GM18507 (cell line): ENCODE data around the gene SIM2.

Experiments used
- DNase-seq: peaks from one replicate; pipeline ENCODE4 v3.0.0; 2011; ENCODE audit warnings: low read depth; ENCODE audit not compliant: insufficient read length; ENCODE audit errors: extremely low spot score
- FAIRE-seq: peaks from 2 replicates; lab custom pipeline; 2011; peaks lifted over from hg19 to GRCh38; lab: Jason Lieb, UNC

The SIM2 gene

DNA sequence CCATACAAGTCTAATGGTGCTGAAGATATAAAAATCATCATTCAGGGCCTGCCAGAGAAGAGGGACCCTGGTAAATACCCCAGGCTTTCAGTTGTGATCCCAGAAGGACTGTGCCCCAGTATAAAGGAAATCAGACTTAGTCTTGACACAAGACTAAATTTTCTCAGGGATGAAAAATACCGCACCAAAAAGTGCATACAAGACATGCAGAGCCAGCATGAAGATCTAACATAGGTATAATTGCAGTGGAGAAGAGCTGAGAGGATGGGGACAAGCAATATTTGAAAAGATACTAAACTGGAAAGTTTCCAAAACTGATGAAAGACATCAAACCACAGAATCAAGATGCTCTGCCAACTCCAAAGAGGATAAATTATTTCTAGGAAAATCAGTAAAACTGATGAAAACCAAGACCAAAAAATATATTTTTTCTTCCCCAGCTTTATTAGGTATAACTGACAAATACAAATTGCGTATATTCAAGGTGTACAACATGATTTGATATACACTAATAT, 17.7 kb upstream of the SIM2 start:
- no peak for DNase-seq
- no peak for FAIRE-seq

DNA sequence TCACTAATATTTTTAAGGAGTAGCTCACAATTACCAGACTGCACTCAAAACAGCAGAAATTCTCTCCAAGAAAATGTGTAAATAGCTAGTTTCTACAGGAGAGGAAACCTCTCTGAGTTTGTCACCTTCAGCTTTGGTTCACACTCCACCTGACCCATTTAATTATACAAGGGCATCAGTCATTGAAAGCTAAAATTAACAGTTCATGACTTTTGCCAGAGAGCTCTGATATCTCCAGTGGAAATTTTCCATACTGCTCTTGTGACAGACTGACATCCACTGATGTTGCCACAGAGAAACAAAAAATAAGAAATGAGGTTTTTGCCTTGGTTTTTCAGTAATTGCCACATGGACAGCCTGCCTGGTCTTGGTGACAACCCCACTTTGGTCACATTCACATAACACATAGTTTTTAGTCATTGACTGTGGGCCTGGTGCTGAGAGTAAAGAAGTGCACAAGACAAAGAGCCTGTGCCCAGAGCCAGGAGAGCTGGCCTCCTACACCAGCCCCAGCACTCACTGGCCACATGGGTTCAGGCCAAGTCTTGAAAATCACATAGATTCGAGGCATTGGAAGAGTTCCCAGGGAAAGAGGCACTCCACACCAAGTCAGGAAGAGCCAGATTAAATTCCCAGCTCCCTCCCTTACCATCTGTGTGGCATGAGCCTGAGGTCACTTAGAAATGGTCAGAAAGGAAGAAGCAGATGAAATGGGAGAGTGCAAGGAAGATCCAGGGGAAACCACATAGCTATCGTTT, 13.8 kb upstream of the SIM2 start:
- DNase-seq (no peak), FAIRE-seq (no peak)

DNA sequence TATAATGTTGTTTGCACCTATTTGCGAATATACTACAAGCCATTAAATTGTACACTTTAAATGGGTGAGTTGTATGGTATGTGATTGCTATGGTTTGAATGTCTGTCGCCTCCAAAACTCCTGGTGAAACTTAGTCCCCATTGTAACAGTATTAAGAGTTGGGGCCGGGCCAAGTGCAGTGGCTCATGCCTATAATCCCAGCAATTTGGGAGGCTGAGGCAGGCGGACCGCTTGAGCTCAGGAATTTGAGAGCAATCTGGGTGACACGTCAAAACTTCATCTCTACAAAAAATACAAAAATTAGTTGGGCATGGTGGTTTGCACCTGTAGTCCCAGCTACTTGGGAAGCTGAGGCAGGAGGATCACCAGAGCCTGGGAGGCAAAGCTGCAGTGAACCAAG, 12.0 kb upstream of the SIM2 start:
- DNase-seq: no peak
- no peak for FAIRE-seq

DNA sequence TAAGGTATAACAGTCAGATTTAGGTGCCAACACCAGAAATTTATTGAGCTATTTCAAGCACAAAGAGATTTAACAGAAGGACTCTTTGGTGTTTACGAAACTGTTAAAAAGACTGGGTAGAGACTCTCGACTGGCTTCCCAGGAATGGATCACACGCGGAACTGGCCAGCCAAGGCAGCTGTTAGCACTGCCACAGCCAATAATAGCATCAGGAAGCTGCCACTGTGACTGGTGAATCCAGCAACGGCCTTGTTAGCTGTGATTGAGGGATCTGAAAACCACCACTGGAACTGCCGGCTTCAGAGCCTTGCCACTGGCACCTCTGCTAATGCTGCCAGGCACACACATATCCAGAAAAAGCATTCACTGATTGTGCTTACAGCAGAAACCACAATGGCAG, 10.6 kb upstream of the SIM2 start:
- no peak for DNase-seq
- FAIRE-seq: no peak

DNA sequence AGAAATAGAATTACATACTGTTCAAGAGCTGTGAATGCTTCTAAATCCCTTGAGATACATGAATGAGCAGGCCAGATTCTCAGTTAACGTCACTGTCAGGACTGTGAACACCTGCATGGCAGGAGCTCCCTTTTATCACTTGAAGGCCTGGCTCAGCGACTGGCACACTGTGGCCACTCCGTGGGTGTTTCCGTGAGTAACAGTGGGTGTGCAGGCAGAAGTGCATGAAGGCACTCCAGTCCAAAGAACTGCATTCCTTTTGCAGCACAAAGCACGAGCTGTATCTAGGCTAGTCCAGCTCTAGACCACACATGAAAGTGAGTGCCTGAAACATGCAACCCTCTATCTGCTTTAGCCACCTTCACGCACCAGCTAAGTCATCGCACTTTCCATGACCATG, 9.6 kb upstream of the SIM2 start:
- DNase-seq (no peak), FAIRE-seq (peak; percentile 5)

DNA sequence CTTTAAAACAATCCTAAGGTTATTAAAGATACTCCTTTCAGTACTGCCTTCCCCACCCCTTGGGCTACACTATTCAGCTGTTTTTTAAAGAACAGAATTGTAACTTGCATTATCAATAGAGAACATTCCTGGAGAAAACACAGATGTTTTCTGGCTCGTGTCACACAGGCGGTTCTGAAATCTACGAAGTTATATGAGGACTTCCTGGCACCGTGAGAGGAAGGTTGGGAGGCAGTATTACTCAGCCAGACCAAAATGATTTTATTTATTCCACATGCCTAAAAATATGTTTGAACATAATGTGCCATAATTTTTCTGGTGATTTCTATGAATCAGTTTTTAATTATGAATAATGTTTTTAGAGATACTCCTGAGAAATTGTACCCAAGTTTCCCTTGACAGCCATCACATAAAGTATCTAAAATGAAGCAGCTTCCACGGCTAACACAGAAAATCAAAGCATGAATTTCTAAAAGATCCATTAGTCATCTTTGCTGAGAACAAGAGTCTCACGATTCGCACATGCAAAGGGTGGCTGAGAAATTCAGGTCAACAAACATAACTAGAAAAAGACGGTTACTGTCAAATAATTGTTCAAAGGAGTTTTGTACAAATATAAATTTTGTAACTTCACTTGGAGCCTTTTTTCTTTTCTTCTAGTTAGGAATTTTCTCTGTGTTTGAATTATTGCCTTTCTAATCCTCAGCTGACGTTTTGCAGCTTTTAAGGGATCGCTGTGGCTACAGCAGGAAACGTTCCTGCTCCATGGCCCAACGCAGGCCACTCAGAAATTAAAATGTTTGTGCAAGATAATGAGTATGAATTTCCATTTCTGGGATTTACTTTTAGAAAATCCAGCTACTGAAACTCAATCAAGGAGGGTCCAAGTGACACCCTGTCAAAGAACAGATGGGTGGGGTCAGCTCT, 8.0 kb upstream of the SIM2 start:
- DNase-seq (no peak), FAIRE-seq (no peak)

DNA sequence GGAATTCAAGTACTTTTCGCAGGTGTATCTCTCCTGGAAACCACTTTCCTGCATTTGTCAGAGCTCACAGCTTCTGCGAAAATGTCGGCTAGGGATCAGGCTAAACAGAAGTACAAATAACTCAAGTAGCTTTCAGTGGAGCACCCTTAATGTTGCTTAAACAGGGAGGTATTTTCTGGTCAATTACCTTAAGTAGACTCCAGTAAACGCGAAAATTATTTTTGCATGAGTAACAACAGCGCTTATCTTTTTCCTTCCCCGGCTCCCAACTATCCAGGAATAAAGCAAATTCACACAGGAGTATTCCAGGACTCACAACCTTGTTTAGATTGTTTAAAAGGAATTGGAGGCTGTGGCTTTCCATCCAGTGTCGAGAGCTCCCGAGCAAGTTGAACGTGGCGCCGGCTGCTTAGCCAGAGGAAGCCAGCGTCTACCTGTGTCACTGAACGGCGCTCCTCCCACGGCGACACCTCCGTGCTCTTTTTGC, 7.3 kb upstream of the SIM2 start:
- FAIRE-seq (no peak), DNase-seq (no peak)

DNA sequence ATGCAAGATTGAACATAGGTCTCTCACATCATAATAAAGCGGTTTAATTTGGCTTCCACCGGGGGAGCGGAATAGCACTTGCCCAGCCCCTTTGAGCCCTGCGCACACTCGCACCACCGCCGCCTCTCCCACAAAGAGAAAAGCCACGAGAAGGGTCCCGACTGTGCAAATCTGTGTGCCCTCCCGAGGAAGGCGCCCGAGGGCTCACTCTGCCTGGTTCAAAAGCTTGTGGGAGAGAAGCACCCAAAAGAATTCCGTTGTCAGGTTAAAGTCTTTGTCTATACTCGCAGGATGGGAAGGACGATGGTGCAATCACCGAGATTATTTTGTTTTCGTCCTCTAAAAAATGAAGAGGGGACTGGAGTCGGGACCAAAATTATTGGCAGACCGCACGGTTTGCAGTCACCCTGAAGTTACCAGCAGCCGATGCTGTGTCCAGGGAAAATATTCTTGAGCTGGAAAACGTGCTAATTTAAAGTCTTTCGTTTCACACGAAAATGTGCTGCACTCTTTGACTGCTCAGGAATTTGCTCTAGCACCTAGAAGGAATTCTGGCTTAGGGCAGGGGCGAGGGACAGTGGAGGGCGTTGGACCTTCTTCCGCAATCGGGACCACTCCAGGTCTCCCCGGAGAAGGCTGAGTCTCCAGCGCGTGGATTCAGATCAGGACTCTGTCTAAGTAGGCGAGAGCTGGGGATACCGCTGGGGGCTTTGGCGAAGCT, 6.6 kb upstream of the SIM2 start:
- FAIRE-seq (no peak), DNase-seq (no peak)

DNA sequence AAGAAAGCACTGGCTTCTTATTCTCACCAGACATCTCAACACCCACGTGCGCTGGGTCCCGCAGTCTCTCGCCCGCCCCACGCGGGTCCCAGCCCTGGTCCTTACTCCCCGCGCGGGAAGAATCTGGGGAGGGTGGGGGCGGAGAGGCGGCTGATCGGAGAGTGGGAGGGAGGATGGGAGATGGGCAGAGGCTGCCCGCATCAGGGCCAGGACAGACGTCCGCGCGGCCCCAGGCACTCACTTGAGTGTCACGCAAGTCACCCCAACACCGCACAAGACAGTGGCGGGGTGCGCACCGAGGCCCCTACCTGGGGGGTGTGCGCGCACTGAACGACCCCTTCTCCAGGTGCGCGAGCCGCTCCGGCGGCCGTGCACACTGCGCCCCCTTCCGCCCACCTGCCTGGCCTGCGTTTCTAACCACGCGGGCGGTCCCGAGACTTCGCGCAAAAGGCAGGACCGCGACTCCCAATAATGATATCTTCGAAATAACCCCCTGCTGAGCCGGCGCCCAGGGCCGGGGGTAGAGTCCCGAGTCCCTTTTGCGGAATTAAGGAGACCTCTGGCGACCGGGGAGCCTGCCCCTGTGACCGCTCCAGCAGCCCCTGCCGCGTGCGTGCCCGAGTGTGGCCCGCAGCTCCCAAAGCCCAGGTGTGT, 6.0 kb upstream of the SIM2 start:
- DNase-seq (no peak), FAIRE-seq (no peak)

DNA sequence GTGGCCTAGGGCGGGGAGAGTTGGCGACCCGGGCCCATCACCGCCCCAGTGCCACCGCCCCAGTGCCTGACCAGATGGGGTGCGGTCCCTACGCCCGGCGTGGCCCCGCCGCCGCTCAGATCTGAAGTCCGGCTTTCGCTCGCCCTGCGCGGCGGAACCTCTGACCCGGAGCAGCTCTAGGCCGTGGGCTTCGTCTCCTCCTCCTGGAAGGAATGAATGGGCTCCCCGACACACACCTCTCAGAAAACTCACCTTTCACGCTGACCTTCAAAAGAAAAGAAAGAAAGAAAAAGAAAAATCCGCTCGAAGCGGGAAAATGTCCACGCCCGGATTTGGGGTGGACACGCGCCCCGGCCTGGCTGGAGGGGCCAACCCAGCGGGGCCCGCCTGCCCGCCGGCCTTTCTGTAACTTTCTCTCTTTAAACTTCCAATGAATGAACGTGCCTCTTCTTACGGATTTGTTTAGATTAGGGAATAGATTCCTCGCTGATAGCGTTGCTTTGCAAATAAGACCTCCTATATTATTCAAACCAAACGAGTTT, 5.4 kb upstream of the SIM2 start:
- FAIRE-seq (no peak), DNase-seq (no peak)

DNA sequence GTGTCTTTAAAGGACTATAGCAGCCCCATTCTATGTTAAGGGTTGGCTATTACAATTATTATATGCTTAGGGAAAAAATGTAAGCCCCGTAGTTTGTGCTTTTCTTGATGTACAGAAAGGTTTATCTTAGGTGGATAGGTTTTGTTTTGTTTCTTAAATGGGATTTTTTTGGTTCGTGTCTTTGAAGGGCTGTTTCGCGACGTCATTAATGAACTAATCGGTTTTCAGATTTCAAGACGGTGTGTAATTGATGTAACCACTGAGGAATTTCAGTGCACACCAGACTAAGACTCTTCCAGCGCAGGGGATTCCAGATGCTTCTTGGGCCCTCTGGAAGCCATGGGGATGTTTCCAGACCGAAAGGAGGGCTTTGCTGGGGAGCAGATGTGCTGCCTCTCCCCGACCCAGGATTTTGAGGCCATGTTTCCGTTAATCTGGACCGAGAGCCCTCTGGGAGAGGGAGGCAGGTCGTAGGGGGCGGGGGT, 4.8 kb upstream of the SIM2 start:
- FAIRE-seq: no peak

DNA sequence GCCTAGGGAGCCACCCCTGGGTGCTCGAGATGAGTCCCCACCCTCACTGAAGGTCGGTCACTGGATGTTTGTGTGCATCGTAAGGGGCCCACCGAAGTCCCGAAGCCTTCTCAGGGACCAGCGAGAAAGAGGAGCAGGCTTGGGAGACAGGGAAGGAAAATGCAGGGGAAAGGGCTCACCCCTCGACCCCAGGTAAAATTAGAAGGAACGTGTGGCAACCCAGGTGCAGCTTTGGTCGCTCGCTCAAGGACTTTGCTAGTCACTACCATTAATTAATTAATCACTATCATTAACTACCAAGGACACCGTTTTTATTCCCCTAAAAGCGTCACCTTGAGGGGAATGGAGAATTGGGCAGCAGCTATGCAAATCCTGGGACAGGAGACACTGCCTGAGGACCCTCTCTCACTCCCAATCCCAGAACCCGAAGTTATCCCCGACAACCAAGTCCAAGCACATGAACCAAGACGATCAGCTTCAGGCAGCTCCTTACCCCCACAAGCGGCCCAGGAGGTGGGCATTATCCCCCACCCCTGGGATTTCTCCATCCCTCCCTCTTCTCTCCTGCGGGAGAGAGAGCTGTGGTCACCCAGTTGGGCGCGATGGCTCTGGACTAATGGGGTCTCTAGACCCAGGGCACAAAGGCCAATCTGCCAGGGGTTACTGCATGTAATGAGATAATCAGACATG, 4.2 kb upstream of the SIM2 start:
- DNase-seq (no peak), FAIRE-seq (no peak)

More for the DNA sequence above, 4.8 kb upstream of the SIM2 start:
- no peak for DNase-seq

DNA sequence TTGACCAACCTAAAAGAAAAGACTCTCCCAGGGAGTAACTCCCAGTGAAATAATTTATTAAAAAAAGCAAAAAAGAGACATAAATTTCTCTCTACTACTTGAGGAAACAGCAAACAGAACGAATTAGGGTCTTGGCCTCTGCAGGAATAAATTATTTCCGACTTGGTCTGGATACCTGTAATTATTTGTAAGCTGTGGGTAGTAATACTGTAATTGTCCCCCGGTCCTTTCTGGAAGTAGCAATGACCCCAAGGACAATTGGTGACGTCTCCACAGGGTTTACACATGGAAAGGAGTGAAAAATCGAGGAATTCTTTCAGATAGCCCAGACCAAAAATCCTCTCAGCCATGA, 3.7 kb upstream of the SIM2 start:
- FAIRE-seq (no peak), DNase-seq (no peak)

DNA sequence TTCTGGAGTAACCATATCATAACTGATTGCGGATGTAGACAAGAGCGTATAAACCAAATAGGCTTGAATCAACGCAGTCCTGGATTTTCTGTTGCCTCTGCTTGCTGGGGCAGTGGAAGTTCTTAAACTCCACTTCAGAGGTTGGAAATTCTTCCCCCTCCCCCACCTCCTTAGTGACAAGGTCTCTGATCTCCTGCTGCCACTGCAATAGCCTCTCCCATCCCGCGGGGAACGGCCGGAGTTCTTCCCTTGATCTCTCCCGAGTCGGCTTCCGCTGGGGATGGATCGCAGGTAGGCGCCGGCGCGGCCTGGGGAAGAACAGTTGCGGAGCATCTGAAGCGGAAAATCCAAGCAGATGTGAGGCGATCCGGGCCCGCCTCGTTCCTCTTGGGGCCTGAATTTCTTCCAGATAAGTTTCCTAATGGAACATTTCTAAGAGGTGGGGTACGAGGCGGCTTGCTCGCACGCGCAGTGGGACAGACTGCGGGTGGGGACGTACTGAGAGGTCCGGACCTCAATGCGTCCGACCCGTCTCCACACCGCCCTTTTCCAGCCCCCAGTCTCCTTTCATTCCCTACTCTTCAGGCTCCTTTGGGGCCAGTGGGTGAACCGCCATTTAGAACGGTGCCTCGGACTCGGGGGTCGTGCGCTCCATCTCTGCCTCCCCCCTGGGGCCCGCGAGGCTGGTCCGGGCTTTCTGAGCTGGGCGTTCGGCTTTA, 3.1 kb upstream of the SIM2 start:
- FAIRE-seq: no peak
- no peak for DNase-seq

DNA sequence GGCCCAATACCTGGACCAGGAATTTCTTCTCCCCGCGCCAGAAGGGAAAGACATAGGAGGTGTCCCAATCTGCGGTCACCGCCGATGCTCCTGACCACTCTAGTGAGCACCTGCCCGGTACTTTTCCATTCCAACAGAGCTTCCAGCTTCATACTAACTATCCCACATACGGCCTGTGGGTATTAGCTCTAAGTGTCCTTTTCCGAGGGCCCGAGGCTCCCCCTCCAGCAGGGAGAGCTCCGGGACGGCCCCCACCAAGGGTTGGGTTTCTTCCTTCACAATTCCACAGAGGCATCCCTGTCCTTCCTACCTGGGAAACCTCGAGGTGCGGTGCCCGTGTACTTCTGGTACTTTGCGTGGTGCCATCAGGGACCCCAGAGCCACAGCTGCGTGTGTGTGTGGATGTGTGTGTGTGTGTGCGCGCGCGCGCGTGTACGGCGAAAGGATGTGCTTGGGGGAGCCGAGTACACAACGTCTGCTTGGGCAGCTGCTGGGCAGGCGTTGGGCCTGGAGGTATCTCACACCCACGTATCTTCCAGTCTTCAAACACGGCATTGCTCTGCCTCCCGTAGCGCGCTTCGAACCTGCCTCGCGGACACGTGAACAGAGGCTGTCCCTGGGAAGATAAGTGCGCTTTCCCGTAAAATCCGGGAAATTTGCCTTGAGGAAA, 2.4 kb upstream of the SIM2 start:
- no peak for DNase-seq
- no peak for FAIRE-seq

DNA sequence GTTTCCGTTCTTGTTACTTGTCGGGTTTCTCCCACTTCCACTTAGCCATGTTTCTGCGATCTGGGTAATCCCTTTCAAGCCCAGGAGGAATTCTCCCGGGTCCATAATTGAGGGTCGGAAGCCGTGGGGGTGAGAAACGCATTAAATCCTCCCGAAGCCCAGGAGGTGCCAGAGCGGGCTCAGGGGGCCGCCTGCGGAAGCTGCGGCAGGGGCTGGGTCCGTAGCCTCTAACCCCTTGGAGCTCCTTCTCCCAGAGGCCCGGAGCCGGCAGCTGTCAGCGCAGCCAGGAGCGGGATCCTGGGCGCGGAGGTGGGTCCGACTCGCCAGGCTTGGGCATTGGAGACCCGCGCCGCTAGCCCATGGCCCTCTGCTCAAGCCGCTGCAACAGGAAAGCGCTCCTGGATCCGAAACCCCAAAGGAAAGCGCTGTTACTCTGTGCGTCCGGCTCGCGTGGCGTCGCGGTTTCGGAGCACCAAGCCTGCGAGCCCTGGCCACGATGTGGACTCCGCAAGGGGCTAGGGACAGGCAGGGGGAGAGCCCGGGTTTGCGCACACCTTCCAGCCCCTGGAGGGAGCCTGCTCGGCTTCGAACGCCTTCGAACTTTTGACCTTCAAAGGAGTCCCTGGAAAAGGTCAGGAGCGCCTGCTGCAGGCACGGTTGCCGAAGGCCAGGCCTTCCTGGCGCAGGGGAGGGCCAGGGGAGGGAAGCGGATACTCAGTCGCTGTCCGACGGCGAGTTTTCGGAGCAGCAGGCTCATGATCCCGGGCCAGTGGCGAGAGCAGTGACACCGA, 1.7 kb upstream of the SIM2 start:
- DNase-seq (no peak), FAIRE-seq (no peak)
